Activated T-helper 2 cell treated with anti-CD3 and anti-CD28 coated beads, Interferon-gamma antibody, Interleukin-2, Interleukin-4, amounts not matched to agents 10 μg/mL and 5 μg/mL and 100 μg/mL, durations not matched to agents 14 hours and 24 hours and 36 hours (primary cell): Measurements from ENCODE around the gene PKP4. TPM values are rescaled to one million over a fixed set of nuclear protein-coding genes. Genes with fewer than 3 reads are reported as not detected.
"Not testable (repeated sequence)": the region's sequence is repeated elsewhere in the genome, so short reads cannot be mapped to it uniquely, and the experiment has no call there.

Source experiments
- DNase-seq: peaks from one replicate; pipeline ENCODE4 v3.0.0; 2021; ENCODE audit warnings: low spot score
- H3K27ac Mint-ChIP-seq: one replicate; pipeline ENCODE4 v1.8.0; 2021; ENCODE audit warnings: mixed read lengths
- H3K27me3 Mint-ChIP-seq: one replicate; pipeline ENCODE4 v1.8.0; 2021; ENCODE audit warnings: low read depth, mixed read lengths
- H3K36me3 Mint-ChIP-seq: one replicate; pipeline ENCODE4 v1.8.0; 2021; ENCODE audit warnings: low read depth, mixed read lengths
- H3K4me1 Mint-ChIP-seq: one replicate; pipeline ENCODE4 v1.8.0; 2021; ENCODE audit warnings: low read depth, mixed read lengths
- H3K4me3 Mint-ChIP-seq: one replicate; pipeline ENCODE4 v1.8.0; 2021; ENCODE audit warnings: low read depth, mild to moderate bottlenecking, moderate library complexity, mixed read lengths
- H3K9me3 Mint-ChIP-seq: one replicate; pipeline ENCODE4 v1.8.0; 2021; ENCODE audit warnings: mixed read lengths
- intact Hi-C: fragments of 100-400 bp; cut with micrococcal nuclease; formaldehyde crosslinking; loops from one replicate; pipeline ENCODE4 v1.15.1; 2023
- total RNA-seq: library from RNA; stranded (reverse); gene quantifications from 2 replicates; pipeline ENCODE4 v1.2.3, GENCODE V29; 2022

The PKP4 gene
- total RNA-seq, 1 donor from 2014 or later: 26.9 TPM

GRCh38 chr2:158681816-158682215 is 225.1 kb downstream of the PKP4 start:
- Mint-ChIP-seq H3K27me3 (no peaks in the 10 kb centered on the region), H3K27ac (no peak overlapping the region), H3K4me3 (no peak overlapping the region), H3K36me3 (peaks cover 3% of the 10 kb centered on the region), H3K9me3 (no peaks in the 10 kb centered on the region), H3K4me1 (no peaks in the 10 kb centered on the region)
- intact Hi-C loops: no loop called here
- DNase-seq: no peak

- Mint-ChIP-seq H3K4me3 (no peak overlapping the region), H3K9me3 (no peaks in the 10 kb centered on the region), H3K27ac (no peak overlapping the region), H3K4me1 (no peaks in the 10 kb centered on the region), H3K36me3 (no peaks in the 10 kb centered on the region), H3K27me3 (no peaks in the 10 kb centered on the region)
- no peak for DNase-seq
- intact Hi-C loops: no loop called here
Observed at GRCh38 chr2:158685646-158686045, 228.9 kb downstream of the PKP4 start.

GRCh38 chr2:158686210-158686691 is 229.5 kb downstream of the PKP4 start:
- Mint-ChIP-seq H3K27ac (no peak overlapping the region), H3K36me3 (no peaks in the 10 kb centered on the region), H3K4me3 (no peak overlapping the region), H3K27me3 (peaks cover 1% of the 10 kb centered on the region), H3K9me3 (no peaks in the 10 kb centered on the region), H3K4me1 (no peaks in the 10 kb centered on the region)
- intact Hi-C loops: no loop called here
- no peak for DNase-seq

- H3K9me3 Mint-ChIP-seq: no peaks in the 10 kb centered on the region
- H3K4me1 Mint-ChIP-seq: no peaks in the 10 kb centered on the region
- DNase-seq: no peak
- H3K4me3 Mint-ChIP-seq: no peak overlapping the region
- intact Hi-C loops: no loop called here
- peaks cover 2% of the 10 kb centered on the region for H3K27me3 Mint-ChIP-seq
- H3K27ac Mint-ChIP-seq: no peak overlapping the region
- H3K36me3 Mint-ChIP-seq: no peaks in the 10 kb centered on the region
Observed at GRCh38 chr2:158687315-158687714, 230.6 kb downstream of the PKP4 start.

GRCh38 chr2:158688721-158689120 is 232.0 kb downstream of the PKP4 start:
- no peaks in the 10 kb centered on the region for H3K36me3 Mint-ChIP-seq
- H3K27me3 Mint-ChIP-seq: peaks cover 2% of the 10 kb centered on the region
- no peak overlapping the region for H3K27ac Mint-ChIP-seq
- intact Hi-C loops: no loop called here
- DNase-seq: no peak
- no peak overlapping the region for H3K4me3 Mint-ChIP-seq
- H3K9me3 Mint-ChIP-seq: no peaks in the 10 kb centered on the region
- no peaks in the 10 kb centered on the region for H3K4me1 Mint-ChIP-seq

- intact Hi-C loops: no loop called here
- no peaks in the 10 kb centered on the region for H3K36me3 Mint-ChIP-seq
- H3K4me3 Mint-ChIP-seq: no peak overlapping the region
- H3K4me1 Mint-ChIP-seq: no peaks in the 10 kb centered on the region
- peaks cover 2% of the 10 kb centered on the region for H3K27me3 Mint-ChIP-seq
- no peak for DNase-seq
- H3K27ac Mint-ChIP-seq: no peak overlapping the region
- no peaks in the 10 kb centered on the region for H3K9me3 Mint-ChIP-seq
Observed at GRCh38 chr2:158689391-158689790, 232.6 kb downstream of the PKP4 start.

GRCh38 chr2:158690823-158691222 is 234.1 kb downstream of the PKP4 start:
- no peak overlapping the region for H3K4me3 Mint-ChIP-seq
- H3K4me1 Mint-ChIP-seq: no peaks in the 10 kb centered on the region
- H3K36me3 Mint-ChIP-seq: no peaks in the 10 kb centered on the region
- no peak overlapping the region for H3K27ac Mint-ChIP-seq
- intact Hi-C loops: no loop called here
- H3K9me3 Mint-ChIP-seq: no peaks in the 10 kb centered on the region
- no peak for DNase-seq
- peaks cover 2% of the 10 kb centered on the region for H3K27me3 Mint-ChIP-seq

GRCh38 chr2:158691619-158692018 is 234.9 kb downstream of the PKP4 start:
- H3K4me3 Mint-ChIP-seq: no peak overlapping the region
- no peaks in the 10 kb centered on the region for H3K4me1 Mint-ChIP-seq
- H3K36me3 Mint-ChIP-seq: no peaks in the 10 kb centered on the region
- H3K27ac Mint-ChIP-seq: no peak overlapping the region
- H3K9me3 Mint-ChIP-seq: peaks cover 2% of the 10 kb centered on the region
- intact Hi-C loops: no loop called here
- peaks cover 4% of the 10 kb centered on the region for H3K27me3 Mint-ChIP-seq
- no peak for DNase-seq

GRCh38 chr2:158692372-158693103 is 235.8 kb downstream of the PKP4 start:
- H3K27me3 Mint-ChIP-seq: peaks cover 9% of the 10 kb centered on the region
- H3K4me1 Mint-ChIP-seq: no peaks in the 10 kb centered on the region
- no peak overlapping the region for H3K27ac Mint-ChIP-seq
- intact Hi-C loops: no loop called here
- H3K4me3 Mint-ChIP-seq: no peak overlapping the region
- H3K9me3 Mint-ChIP-seq: peaks cover 5% of the 10 kb centered on the region
- DNase-seq: no peak
- no peaks in the 10 kb centered on the region for H3K36me3 Mint-ChIP-seq

GRCh38 chr2:158693476-158693875 is 236.7 kb downstream of the PKP4 start:
- Mint-ChIP-seq H3K4me1 (no peaks in the 10 kb centered on the region), H3K36me3 (no peaks in the 10 kb centered on the region), H3K27ac (no peak overlapping the region), H3K4me3 (no peak overlapping the region), H3K27me3 (peaks cover 11% of the 10 kb centered on the region), H3K9me3 (peaks cover 5% of the 10 kb centered on the region)
- intact Hi-C loops: no loop called here
- no peak for DNase-seq

GRCh38 chr2:158695305-158695704 is 238.6 kb downstream of the PKP4 start:
- Mint-ChIP-seq H3K4me3 (no peak overlapping the region), H3K27me3 (peaks cover 11% of the 10 kb centered on the region), H3K9me3 (peaks cover 5% of the 10 kb centered on the region), H3K36me3 (no peaks in the 10 kb centered on the region), H3K27ac (no peak overlapping the region), H3K4me1 (no peaks in the 10 kb centered on the region)
- no peak for DNase-seq
- intact Hi-C loops: no loop called here

- H3K36me3 Mint-ChIP-seq, DNase-seq, H3K4me3 Mint-ChIP-seq, H3K9me3 Mint-ChIP-seq, H3K27ac Mint-ChIP-seq, H3K4me1 Mint-ChIP-seq, intact Hi-C loops: not testable (repeated sequence)
- peaks cover 11% of the 10 kb centered on the region for H3K27me3 Mint-ChIP-seq
Observed at GRCh38 chr2:158695744-158696143, 239.0 kb downstream of the PKP4 start.

- peaks cover 5% of the 10 kb centered on the region for H3K9me3 Mint-ChIP-seq
- no peaks in the 10 kb centered on the region for H3K4me1 Mint-ChIP-seq
- DNase-seq: no peak
- no peaks in the 10 kb centered on the region for H3K36me3 Mint-ChIP-seq
- intact Hi-C loops: no loop called here
- H3K27me3 Mint-ChIP-seq: peaks cover 9% of the 10 kb centered on the region
- H3K4me3 Mint-ChIP-seq: no peak overlapping the region
- H3K27ac Mint-ChIP-seq: no peak overlapping the region
Observed at GRCh38 chr2:158699323-158699722, 242.6 kb downstream of the PKP4 start.
